Measurements from ENCODE around the gene EPHX1.

EPHX1 gene

DNA sequence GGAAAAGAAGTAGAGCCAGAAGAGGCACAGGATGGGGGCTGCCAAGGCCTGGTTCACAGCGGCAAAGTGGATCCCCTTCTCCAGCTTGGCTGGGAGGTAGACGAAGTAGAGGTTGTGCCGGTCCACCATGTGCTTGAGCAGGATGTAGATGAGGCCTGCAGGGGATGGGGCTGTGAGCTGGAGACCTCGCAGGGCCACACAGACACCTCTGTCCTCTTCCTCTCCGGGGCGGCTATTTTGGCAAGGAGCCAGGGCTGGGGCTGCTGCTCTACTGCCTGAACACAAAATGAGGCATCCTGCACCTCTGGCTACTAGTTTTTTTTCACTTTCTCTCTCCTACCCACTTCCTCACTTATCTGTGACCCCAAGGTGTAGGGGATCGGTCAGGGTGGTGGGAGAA lies 40.0 kb downstream of the EPHX1 start:
- TF ChIP-seq NFIC (IDR thresholded peaks at IDR 0.05) (peak; percentile 83), ZBTB7A (IDR thresholded peaks at IDR 0.05; ENCODE audit: low read depth) (no peak)

DNA sequence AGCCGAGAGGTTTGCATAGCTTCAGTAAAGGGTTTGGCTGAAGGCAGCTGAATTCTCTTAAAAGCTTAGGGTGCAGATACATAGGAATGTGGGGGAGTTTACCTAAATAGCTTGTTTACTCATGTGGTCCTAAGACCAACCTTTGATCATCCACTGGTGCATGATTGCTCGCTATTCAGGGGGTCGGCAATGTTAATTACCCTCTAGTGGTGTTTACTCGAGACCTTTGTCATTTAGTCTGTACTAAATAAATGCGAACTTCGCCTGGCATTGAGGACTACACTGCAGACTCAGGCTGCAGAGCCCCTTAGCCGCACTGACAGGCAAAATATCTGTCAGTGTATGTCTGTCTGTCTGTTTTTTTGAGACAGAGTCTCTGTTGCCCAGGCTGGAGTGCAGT lies 40.4 kb downstream of the EPHX1 start:
- TF ChIP-seq, protein P1, sequence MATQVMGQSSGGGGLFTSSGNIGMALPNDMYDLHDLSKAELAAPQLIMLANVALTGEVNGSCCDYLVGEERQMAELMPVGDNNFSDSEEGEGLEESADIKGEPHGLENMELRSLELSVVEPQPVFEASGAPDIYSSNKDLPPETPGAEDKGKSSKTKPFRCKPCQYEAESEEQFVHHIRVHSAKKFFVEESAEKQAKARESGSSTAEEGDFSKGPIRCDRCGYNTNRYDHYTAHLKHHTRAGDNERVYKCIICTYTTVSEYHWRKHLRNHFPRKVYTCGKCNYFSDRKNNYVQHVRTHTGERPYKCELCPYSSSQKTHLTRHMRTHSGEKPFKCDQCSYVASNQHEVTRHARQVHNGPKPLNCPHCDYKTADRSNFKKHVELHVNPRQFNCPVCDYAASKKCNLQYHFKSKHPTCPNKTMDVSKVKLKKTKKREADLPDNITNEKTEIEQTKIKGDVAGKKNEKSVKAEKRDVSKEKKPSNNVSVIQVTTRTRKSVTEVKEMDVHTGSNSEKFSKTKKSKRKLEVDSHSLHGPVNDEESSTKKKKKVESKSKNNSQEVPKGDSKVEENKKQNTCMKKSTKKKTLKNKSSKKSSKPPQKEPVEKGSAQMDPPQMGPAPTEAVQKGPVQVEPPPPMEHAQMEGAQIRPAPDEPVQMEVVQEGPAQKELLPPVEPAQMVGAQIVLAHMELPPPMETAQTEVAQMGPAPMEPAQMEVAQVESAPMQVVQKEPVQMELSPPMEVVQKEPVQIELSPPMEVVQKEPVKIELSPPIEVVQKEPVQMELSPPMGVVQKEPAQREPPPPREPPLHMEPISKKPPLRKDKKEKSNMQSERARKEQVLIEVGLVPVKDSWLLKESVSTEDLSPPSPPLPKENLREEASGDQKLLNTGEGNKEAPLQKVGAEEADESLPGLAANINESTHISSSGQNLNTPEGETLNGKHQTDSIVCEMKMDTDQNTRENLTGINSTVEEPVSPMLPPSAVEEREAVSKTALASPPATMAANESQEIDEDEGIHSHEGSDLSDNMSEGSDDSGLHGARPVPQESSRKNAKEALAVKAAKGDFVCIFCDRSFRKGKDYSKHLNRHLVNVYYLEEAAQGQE (IDR thresholded peaks at IDR 0.05; ENCODE audit: low read depth), result no peak
- TF ChIP-seq RAD21 (IDR thresholded peaks at IDR 0.05; ENCODE audit: low read depth) (no peak), ZBTB7A (IDR thresholded peaks at IDR 0.05; ENCODE audit: low read depth) (no peak), EP300 (IDR thresholded peaks at IDR 0.05; ENCODE audit: borderline replicate concordance) (no peak), NFIC (IDR thresholded peaks at IDR 0.05) (no peak), TAF1 (IDR thresholded peaks at IDR 0.05; ENCODE audit: low read depth) (no peak), CREB1 (IDR thresholded peaks at IDR 0.05; ENCODE audit: low read depth) (no peak), EGR1 (IDR thresholded peaks at IDR 0.05) (no peak), FOXM1 (IDR thresholded peaks at IDR 0.05; ENCODE audit: borderline replicate concordance, low read depth) (no peak), TEAD4 (IDR thresholded peaks at IDR 0.05) (no peak)
- TF ChIP-seq, protein P2, sequence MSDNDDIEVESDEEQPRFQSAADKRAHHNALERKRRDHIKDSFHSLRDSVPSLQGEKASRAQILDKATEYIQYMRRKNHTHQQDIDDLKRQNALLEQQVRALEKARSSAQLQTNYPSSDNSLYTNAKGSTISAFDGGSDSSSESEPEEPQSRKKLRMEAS (IDR thresholded peaks at IDR 0.05), result no peak

DNA sequence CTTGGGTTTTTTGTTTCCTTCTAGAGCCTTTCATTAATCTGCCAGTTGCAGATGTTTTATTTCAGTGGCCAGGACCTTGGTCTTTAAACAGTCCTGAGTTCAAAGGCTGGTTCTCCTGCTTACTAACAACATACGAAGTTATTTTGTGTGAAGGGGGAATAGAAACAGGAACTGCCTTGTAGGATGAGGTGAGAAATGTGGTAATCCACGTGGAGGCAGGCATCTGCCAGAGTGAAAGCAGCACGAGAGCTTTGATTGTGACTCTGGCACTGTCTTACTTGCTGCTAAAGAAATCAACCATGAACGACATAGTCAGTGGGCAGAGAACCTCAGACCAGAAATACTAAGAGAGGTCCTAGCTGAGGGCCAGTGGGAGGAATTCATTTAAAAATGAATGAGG lies 41.9 kb downstream of the EPHX1 start:
- TF ChIP-seq TEAD4 (IDR thresholded peaks at IDR 0.05), result no peak
- TF ChIP-seq EGR1 (IDR thresholded peaks at IDR 0.05), result no peak
- no peak for TF ChIP-seq EP300 (IDR thresholded peaks at IDR 0.05; ENCODE audit: borderline replicate concordance)
- no peak for TF ChIP-seq TCF12 (IDR thresholded peaks at IDR 0.05; ENCODE audit: low read depth)
- no peak for TF ChIP-seq CREB1 (IDR thresholded peaks at IDR 0.05; ENCODE audit: low read depth)
- TF ChIP-seq FOXM1 (IDR thresholded peaks at IDR 0.05; ENCODE audit: borderline replicate concordance, low read depth), result no peak
- no peak for TF ChIP-seq YY1 (IDR thresholded peaks at IDR 0.05; ENCODE audit: low read depth)
- TF ChIP-seq NFIC (IDR thresholded peaks at IDR 0.05), result no peak
- TF ChIP-seq, protein P1 (IDR thresholded peaks at IDR 0.05; ENCODE audit: low read depth), result no peak
- TF ChIP-seq, protein P2 (IDR thresholded peaks at IDR 0.05), result no peak
- TF ChIP-seq, protein P3, sequence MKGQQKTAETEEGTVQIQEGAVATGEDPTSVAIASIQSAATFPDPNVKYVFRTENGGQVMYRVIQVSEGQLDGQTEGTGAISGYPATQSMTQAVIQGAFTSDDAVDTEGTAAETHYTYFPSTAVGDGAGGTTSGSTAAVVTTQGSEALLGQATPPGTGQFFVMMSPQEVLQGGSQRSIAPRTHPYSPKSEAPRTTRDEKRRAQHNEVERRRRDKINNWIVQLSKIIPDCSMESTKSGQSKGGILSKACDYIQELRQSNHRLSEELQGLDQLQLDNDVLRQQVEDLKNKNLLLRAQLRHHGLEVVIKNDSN (IDR thresholded peaks at IDR 0.05), result no peak
- TF ChIP-seq ZBTB7A (IDR thresholded peaks at IDR 0.05; ENCODE audit: low read depth), result no peak
- TF ChIP-seq TAF1 (IDR thresholded peaks at IDR 0.05; ENCODE audit: low read depth), result no peak
- no peak for TF ChIP-seq CEBPB (IDR thresholded peaks at IDR 0.05)
- no peak for TF ChIP-seq RAD21 (IDR thresholded peaks at IDR 0.05; ENCODE audit: low read depth)

DNA sequence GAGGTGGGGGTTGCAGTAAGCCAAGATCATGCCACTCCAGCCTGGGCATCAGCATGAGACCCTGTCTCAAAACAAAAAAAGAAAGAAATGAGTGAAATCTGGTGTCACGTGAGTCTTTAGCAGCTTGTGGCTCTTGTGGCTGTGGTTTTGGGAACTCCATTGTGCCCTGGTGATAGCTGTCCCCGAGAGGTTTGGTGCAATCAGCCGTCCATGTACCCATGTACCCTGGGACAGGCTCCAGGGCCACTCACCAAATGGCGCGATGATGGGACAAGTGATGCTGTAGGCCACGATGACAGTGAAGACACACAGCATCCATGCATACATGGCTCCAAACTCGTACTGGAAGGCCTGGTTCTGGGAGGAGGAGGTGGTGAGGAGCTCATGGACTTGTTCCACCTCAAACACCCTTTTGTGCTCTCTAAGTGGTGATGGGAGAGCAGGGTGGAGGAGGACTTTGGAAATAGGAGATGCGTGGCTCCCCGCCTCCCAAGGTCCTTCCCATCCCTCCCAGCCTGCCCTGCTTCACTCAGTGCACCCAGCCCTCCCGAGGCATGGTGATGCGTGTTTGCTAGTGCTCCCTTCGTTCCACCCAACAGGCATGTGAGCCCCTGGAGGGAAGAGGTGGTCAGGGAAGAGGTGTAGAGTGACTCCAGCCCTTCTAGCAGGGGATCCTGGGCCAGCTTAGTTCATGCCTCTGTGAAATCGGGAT lies 42.6 kb downstream of the EPHX1 start:
- TF ChIP-seq CREB1 (IDR thresholded peaks at IDR 0.05; ENCODE audit: low read depth), result no peak
- TF ChIP-seq EP300 (IDR thresholded peaks at IDR 0.05; ENCODE audit: borderline replicate concordance), result no peak
- TF ChIP-seq, protein P3 (IDR thresholded peaks at IDR 0.05), result no peak
- no peak for TF ChIP-seq ZBTB7A (IDR thresholded peaks at IDR 0.05; ENCODE audit: low read depth)
- TF ChIP-seq FOXM1 (IDR thresholded peaks at IDR 0.05; ENCODE audit: borderline replicate concordance, low read depth), result no peak
- no peak for TF ChIP-seq YY1 (IDR thresholded peaks at IDR 0.05; ENCODE audit: low read depth)
- TF ChIP-seq CEBPB (IDR thresholded peaks at IDR 0.05), result no peak
- no peak for TF ChIP-seq TCF12 (IDR thresholded peaks at IDR 0.05; ENCODE audit: low read depth)
- TF ChIP-seq TEAD4 (IDR thresholded peaks at IDR 0.05), result no peak
- TF ChIP-seq RAD21 (IDR thresholded peaks at IDR 0.05; ENCODE audit: low read depth), result no peak
- TF ChIP-seq, protein P2 (IDR thresholded peaks at IDR 0.05), result no peak
- TF ChIP-seq NFIC (IDR thresholded peaks at IDR 0.05), result no peak
- TF ChIP-seq, protein P1 (IDR thresholded peaks at IDR 0.05; ENCODE audit: low read depth), result no peak
- TF ChIP-seq TAF1 (IDR thresholded peaks at IDR 0.05; ENCODE audit: low read depth), result no peak
- no peak for TF ChIP-seq EGR1 (IDR thresholded peaks at IDR 0.05)
